ENCODE data around the gene FER1L5.

The FER1L5 gene

GRCh38 chr2:96684883-96685576, 42.5 kb downstream of the FER1L5 start:
- no peak for DNase-seq (ENCODE audit: extremely low spot score)
- ChIA-PET POLR2A (no interaction called here), CTCF (interaction anchor here (1.4 kb wide), 1 partner anchor 8 kb away, joined by 3 read pairs; no protein-coding TSS in a partner anchor)
- TF ChIP-seq CTCF (IDR thresholded peaks at IDR 0.05; ENCODE audit: control extremely low read depth, extremely low read depth, low read depth, missing control alignments), result no peak

- CTCF ChIA-PET, result no interaction called here
- DNase-seq (ENCODE audit: extremely low spot score), result no peak
- POLR2A ChIA-PET, result no interaction called here
- TF ChIP-seq CTCF (IDR thresholded peaks at IDR 0.05; ENCODE audit: control extremely low read depth, extremely low read depth, low read depth, missing control alignments), result no peak
Observed at GRCh38 chr2:96685577-96686459, 43.3 kb downstream of the FER1L5 start.

- DNase-seq (ENCODE audit: extremely low spot score), result no peak
- POLR2A ChIA-PET, result no interaction called here
- no peak for TF ChIP-seq CTCF (IDR thresholded peaks at IDR 0.05; ENCODE audit: control extremely low read depth, extremely low read depth, low read depth, missing control alignments)
- CTCF ChIA-PET, result no interaction called here
Observed at GRCh38 chr2:96687266-96687665, 44.7 kb downstream of the FER1L5 start.

GRCh38 chr2:96687711-96688640, 45.4 kb downstream of the FER1L5 start:
- POLR2A ChIA-PET, result no interaction called here
- CTCF ChIA-PET, result no interaction called here

GRCh38 chr2:96688649-96689430, 46.3 kb downstream of the FER1L5 start:
- POLR2A ChIA-PET, result no interaction called here
- no peak for DNase-seq (ENCODE audit: extremely low spot score)
- TF ChIP-seq CTCF (IDR thresholded peaks at IDR 0.05; ENCODE audit: control extremely low read depth, extremely low read depth, low read depth, missing control alignments), result no peak
- CTCF ChIA-PET, result no interaction called here

More at GRCh38 chr2:96687711-96688640, 45.4 kb downstream of the FER1L5 start:
- DNase-seq (ENCODE audit: extremely low spot score), result no peak
- TF ChIP-seq CTCF (IDR thresholded peaks at IDR 0.05; ENCODE audit: control extremely low read depth, extremely low read depth, low read depth, missing control alignments), result no peak

Measured in GM10248 (cell line).